GM12878 (cell line): Measurements from ENCODE around the gene RPS6KA5.

Experiments used
- BHLHE40 ChIP-seq, 2 experiments: fragments of 450-650 bp in 1 of 2; IDR thresholded peaks; 2 replicates each; pipeline ENCODE4 v1.6.1; 2011 to 2017; ENCODE audit warnings: low read depth in 2 of 2, borderline replicate concordance in 1 of 2, improper control_type of control experiment in 1 of 2, low read length in 1 of 2, mild to moderate bottlenecking in 1 of 2
- CBX3 ChIP-seq: fragments of 200-600 bp; sonication (generic); IDR thresholded peaks from 2 replicates; pipeline ENCODE4 v1.6.1; 2016; ENCODE audit warnings: low read depth, borderline replicate concordance
- CREB1 ChIP-seq: IDR thresholded peaks from 2 replicates; pipeline ENCODE4 v1.6.1; 2012; ENCODE audit warnings: low read depth, mild to moderate bottlenecking, inconsistent platforms
- LARP7 ChIP-seq: fragments of 450-650 bp; IDR thresholded peaks from 2 replicates; pipeline ENCODE4 v1.6.1; 2017; ENCODE audit warnings: mild to moderate bottlenecking
- NFYB ChIP-seq: IDR thresholded peaks from 2 replicates; pipeline ENCODE4 v1.6.1; 2011; ENCODE audit warnings: low read depth, mild to moderate bottlenecking, low read length, improper control_type of control experiment, moderate library complexity; ENCODE audit not compliant: insufficient read depth
- POLR2A ChIP-seq: IDR thresholded peaks from 2 replicates; pipeline ENCODE4 v1.6.1; 2011; ENCODE audit warnings: low read depth, mild to moderate bottlenecking, low read length
- ZSCAN29 ChIP-seq: fragments of 450-650 bp; IDR thresholded peaks from 2 replicates; pipeline ENCODE4 v1.6.1; 2017; ENCODE audit warnings: mild to moderate bottlenecking, moderate library complexity

GRCh38 chr14:90990141-90990540 is 70.3 kb downstream of the RPS6KA5 start:
- TF ChIP-seq CBX3 (no peak), ZSCAN29 (no peak), CREB1 (no peak), LARP7 (no peak), POLR2A (no peak), BHLHE40 (IDR thresholded peaks at IDR 0.05; ENCODE audit: borderline replicate concordance in 1 of 2, low read depth in 2 of 2, low read length in 1 of 2) (no peak), NFYB (no peak)
